Measurements from ENCODE around the gene SERTM1.

SERTM1 gene

GRCh38 chr13:36674337-36675212 is 755 bp downstream of the SERTM1 start:
- H3K36me3 ChIP-seq (ENCODE audit: control insufficient read depth, insufficient read depth, low read length) = no peaks in the 10 kb centered on the region
- no peak overlapping the region for H3K4me3 ChIP-seq (ENCODE audit: insufficient read depth, low read depth, low read length, poor library complexity, severe bottlenecking)
- H3K27me3 ChIP-seq (replicated peaks; ENCODE audit: control insufficient read depth, insufficient read depth, low read length, poor library complexity, severe bottlenecking) = no peaks in the 10 kb centered on the region
- no peak for DNase-seq
- H3K27ac ChIP-seq (ENCODE audit: insufficient read depth, low read length, poor library complexity, severe bottlenecking) = no peak overlapping the region
- H3K4me1 ChIP-seq (ENCODE audit: control insufficient read depth, insufficient read depth, low read length, poor library complexity, severe bottlenecking) = no peaks in the 10 kb centered on the region
- H3K9me3 ChIP-seq (ENCODE audit: control insufficient read depth, low read length) = no peaks in the 10 kb centered on the region

GRCh38 chr13:36675213-36675536 is 1.4 kb downstream of the SERTM1 start:
- Histone ChIP-seq H3K4me1 (ENCODE audit: control insufficient read depth, insufficient read depth, low read length, poor library complexity, severe bottlenecking) (no peaks in the 10 kb centered on the region), H3K4me3 (ENCODE audit: insufficient read depth, low read depth, low read length, poor library complexity, severe bottlenecking) (no peak overlapping the region), H3K27ac (ENCODE audit: insufficient read depth, low read length, poor library complexity, severe bottlenecking) (no peak overlapping the region), H3K9me3 (ENCODE audit: control insufficient read depth, low read length) (no peaks in the 10 kb centered on the region), H3K36me3 (ENCODE audit: control insufficient read depth, insufficient read depth, low read length) (no peaks in the 10 kb centered on the region), H3K27me3 (replicated peaks; ENCODE audit: control insufficient read depth, insufficient read depth, low read length, poor library complexity, severe bottlenecking) (no peaks in the 10 kb centered on the region)
- no peak for DNase-seq

- no peaks in the 10 kb centered on the region for H3K36me3 ChIP-seq (ENCODE audit: control insufficient read depth, insufficient read depth, low read length)
These were observed 7.1 kb downstream of the SERTM1 start for GRCh38 chr13:36680913-36681312.

GRCh38 chr13:36681894-36682624 is 8.2 kb downstream of the SERTM1 start:
- Histone ChIP-seq H3K9me3 (ENCODE audit: control insufficient read depth, low read length) (no peaks in the 10 kb centered on the region), H3K27me3 (replicated peaks; ENCODE audit: control insufficient read depth, insufficient read depth, low read length, poor library complexity, severe bottlenecking) (no peaks in the 10 kb centered on the region), H3K4me3 (ENCODE audit: insufficient read depth, low read depth, low read length, poor library complexity, severe bottlenecking) (no peak overlapping the region), H3K27ac (ENCODE audit: insufficient read depth, low read length, poor library complexity, severe bottlenecking) (no peak overlapping the region), H3K36me3 (ENCODE audit: control insufficient read depth, insufficient read depth, low read length) (no peaks in the 10 kb centered on the region), H3K4me1 (ENCODE audit: control insufficient read depth, insufficient read depth, low read length, poor library complexity, severe bottlenecking) (no peaks in the 10 kb centered on the region)
- DNase-seq = no peak

More at GRCh38 chr13:36680913-36681312, 7.1 kb downstream of the SERTM1 start:
- no peaks in the 10 kb centered on the region for H3K27me3 ChIP-seq (replicated peaks; ENCODE audit: control insufficient read depth, insufficient read depth, low read length, poor library complexity, severe bottlenecking)
- DNase-seq = no peak
- H3K9me3 ChIP-seq (ENCODE audit: control insufficient read depth, low read length) = no peaks in the 10 kb centered on the region
- H3K27ac ChIP-seq (ENCODE audit: insufficient read depth, low read length, poor library complexity, severe bottlenecking) = no peak overlapping the region
- H3K4me1 ChIP-seq (ENCODE audit: control insufficient read depth, insufficient read depth, low read length, poor library complexity, severe bottlenecking) = no peaks in the 10 kb centered on the region
- H3K4me3 ChIP-seq (ENCODE audit: insufficient read depth, low read depth, low read length, poor library complexity, severe bottlenecking) = no peak overlapping the region

GRCh38 chr13:36683701-36684100 is 9.9 kb downstream of the SERTM1 start:
- Histone ChIP-seq H3K4me1 (ENCODE audit: control insufficient read depth, insufficient read depth, low read length, poor library complexity, severe bottlenecking) (no peaks in the 10 kb centered on the region), H3K36me3 (ENCODE audit: control insufficient read depth, insufficient read depth, low read length) (no peaks in the 10 kb centered on the region), H3K9me3 (ENCODE audit: control insufficient read depth, low read length) (no peaks in the 10 kb centered on the region), H3K27me3 (replicated peaks; ENCODE audit: control insufficient read depth, insufficient read depth, low read length, poor library complexity, severe bottlenecking) (no peaks in the 10 kb centered on the region), H3K27ac (ENCODE audit: insufficient read depth, low read length, poor library complexity, severe bottlenecking) (no peak overlapping the region), H3K4me3 (ENCODE audit: insufficient read depth, low read depth, low read length, poor library complexity, severe bottlenecking) (no peak overlapping the region)
- DNase-seq = no peak

GRCh38 chr13:36685927-36686326 is 12.1 kb downstream of the SERTM1 start:
- no peaks in the 10 kb centered on the region for H3K36me3 ChIP-seq (ENCODE audit: control insufficient read depth, insufficient read depth, low read length)

GRCh38 chr13:36696410-36697010 is 22.7 kb downstream of the SERTM1 start:
- no peak overlapping the region for H3K27ac ChIP-seq (ENCODE audit: insufficient read depth, low read length, poor library complexity, severe bottlenecking)

More at GRCh38 chr13:36685927-36686326, 12.1 kb downstream of the SERTM1 start:
- DNase-seq = no peak
- H3K4me3 ChIP-seq (ENCODE audit: insufficient read depth, low read depth, low read length, poor library complexity, severe bottlenecking) = no peak overlapping the region
- H3K4me1 ChIP-seq (ENCODE audit: control insufficient read depth, insufficient read depth, low read length, poor library complexity, severe bottlenecking) = no peaks in the 10 kb centered on the region
- H3K27me3 ChIP-seq (replicated peaks; ENCODE audit: control insufficient read depth, insufficient read depth, low read length, poor library complexity, severe bottlenecking) = no peaks in the 10 kb centered on the region
- no peaks in the 10 kb centered on the region for H3K9me3 ChIP-seq (ENCODE audit: control insufficient read depth, low read length)
- H3K27ac ChIP-seq (ENCODE audit: insufficient read depth, low read length, poor library complexity, severe bottlenecking) = no peak overlapping the region

GRCh38 chr13:36700170-36700569 is 26.4 kb downstream of the SERTM1 start:
- no peak for DNase-seq
- H3K27me3 ChIP-seq (replicated peaks; ENCODE audit: control insufficient read depth, insufficient read depth, low read length, poor library complexity, severe bottlenecking) = no peaks in the 10 kb centered on the region
- H3K4me3 ChIP-seq (ENCODE audit: insufficient read depth, low read depth, low read length, poor library complexity, severe bottlenecking) = no peak overlapping the region
- no peak overlapping the region for H3K27ac ChIP-seq (ENCODE audit: insufficient read depth, low read length, poor library complexity, severe bottlenecking)
- H3K36me3 ChIP-seq (ENCODE audit: control insufficient read depth, insufficient read depth, low read length) = no peaks in the 10 kb centered on the region
- no peaks in the 10 kb centered on the region for H3K9me3 ChIP-seq (ENCODE audit: control insufficient read depth, low read length)
- H3K4me1 ChIP-seq (ENCODE audit: control insufficient read depth, insufficient read depth, low read length, poor library complexity, severe bottlenecking) = no peaks in the 10 kb centered on the region

More at GRCh38 chr13:36696410-36697010, 22.7 kb downstream of the SERTM1 start:
- no peaks in the 10 kb centered on the region for H3K27me3 ChIP-seq (replicated peaks; ENCODE audit: control insufficient read depth, insufficient read depth, low read length, poor library complexity, severe bottlenecking)
- no peaks in the 10 kb centered on the region for H3K9me3 ChIP-seq (ENCODE audit: control insufficient read depth, low read length)
- no peaks in the 10 kb centered on the region for H3K4me1 ChIP-seq (ENCODE audit: control insufficient read depth, insufficient read depth, low read length, poor library complexity, severe bottlenecking)
- H3K4me3 ChIP-seq (ENCODE audit: insufficient read depth, low read depth, low read length, poor library complexity, severe bottlenecking) = no peak overlapping the region
- no peaks in the 10 kb centered on the region for H3K36me3 ChIP-seq (ENCODE audit: control insufficient read depth, insufficient read depth, low read length)
- no peak for DNase-seq

GRCh38 chr13:36706755-36707154 is 32.9 kb downstream of the SERTM1 start:
- no peak for DNase-seq
- no peaks in the 10 kb centered on the region for H3K9me3 ChIP-seq (ENCODE audit: control insufficient read depth, low read length)

More at GRCh38 chr13:36706755-36707154, 32.9 kb downstream of the SERTM1 start:
- H3K4me1 ChIP-seq (ENCODE audit: control insufficient read depth, insufficient read depth, low read length, poor library complexity, severe bottlenecking) = no peaks in the 10 kb centered on the region
- no peaks in the 10 kb centered on the region for H3K36me3 ChIP-seq (ENCODE audit: control insufficient read depth, insufficient read depth, low read length)
- no peaks in the 10 kb centered on the region for H3K27me3 ChIP-seq (replicated peaks; ENCODE audit: control insufficient read depth, insufficient read depth, low read length, poor library complexity, severe bottlenecking)
- no peak overlapping the region for H3K27ac ChIP-seq (ENCODE audit: insufficient read depth, low read length, poor library complexity, severe bottlenecking)
- no peak overlapping the region for H3K4me3 ChIP-seq (ENCODE audit: insufficient read depth, low read depth, low read length, poor library complexity, severe bottlenecking)

Data from effector memory CD4-positive, alpha-beta T cell (primary cell).